Posterior cingulate gyrus (tissue), 11 donors: ENCODE data around the gene NSMCE1.

Experiments used
- DNase-seq, 10 donors: peaks; one replicate each; pipeline versions ENCODE4 v3.0.0 to v3.0.0-alpha.2; 2020 to 2021; ENCODE audit warnings: mixed read lengths in 3 of 10
- intact Hi-C: fragments of 100-400 bp; cut with DNase I; formaldehyde crosslinking; loops from one replicate; pipeline ENCODE4 v1.15.1; 2023

NSMCE1 gene

DNA sequence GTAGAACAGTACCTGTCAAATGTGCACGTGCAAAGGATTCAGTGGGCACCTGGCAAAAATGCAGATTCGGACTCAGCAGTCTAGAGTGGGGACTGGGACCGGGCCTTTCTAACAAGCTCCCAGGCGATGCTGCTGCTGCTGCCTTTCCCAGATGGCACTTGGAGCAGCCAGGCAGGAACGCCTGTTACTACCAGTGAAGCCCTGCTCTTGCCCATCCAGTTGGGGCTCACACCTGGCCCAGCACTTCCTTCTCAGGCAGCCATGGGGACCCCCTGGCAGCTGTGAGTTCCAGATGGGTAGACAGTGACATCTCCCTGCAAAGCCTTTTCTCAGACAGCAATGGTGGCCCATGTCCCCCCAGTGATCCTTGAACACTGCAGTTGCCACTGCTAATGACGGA lies 34.8 kb downstream of the NSMCE1 start:
- DNase-seq, result peak in 3 of 10 donors; percentile 23 to 65 (median 46)
- intact Hi-C loops, result loop anchor here (2.0 kb wide), 2 partner anchors 133 to 223 kb away; no protein-coding TSS in a partner anchor

DNA sequence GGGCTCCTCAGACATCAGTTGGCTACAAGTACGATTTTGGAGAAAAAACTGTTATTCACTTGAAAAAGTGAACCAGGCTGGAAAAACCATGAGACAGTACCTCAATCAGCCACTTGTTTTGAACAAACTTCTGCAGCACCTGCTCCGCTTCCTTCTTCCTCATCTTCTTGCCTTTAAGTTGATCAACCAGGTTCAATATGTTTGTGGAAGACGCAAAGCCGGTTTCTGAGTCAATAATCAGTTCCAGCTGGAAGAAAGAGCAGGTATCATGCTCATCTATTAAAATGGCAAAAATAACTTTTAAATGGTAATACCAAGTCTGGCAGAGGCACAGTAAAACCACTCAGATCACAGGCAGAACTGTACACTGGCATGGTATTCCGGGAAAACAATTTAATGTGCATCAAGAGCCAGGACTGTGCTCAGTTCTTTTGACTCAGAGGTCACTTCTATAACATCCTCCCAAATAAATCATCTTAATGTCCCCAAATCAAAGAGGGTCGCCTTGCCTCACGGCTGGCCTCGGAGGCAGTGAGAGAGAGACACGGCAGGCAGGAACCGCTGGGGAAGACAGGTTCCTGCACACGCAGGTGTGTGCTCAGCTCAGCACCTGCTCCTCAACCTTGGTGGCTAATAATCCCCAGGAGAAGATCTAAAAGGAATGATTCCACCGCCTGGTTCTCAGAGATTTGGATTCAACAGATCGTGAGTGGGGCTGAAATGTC lies 35.5 kb downstream of the NSMCE1 start:
- intact Hi-C loops, result no loop called here
- DNase-seq, result peak in 1 of 10 donors; percentile 13

DNA sequence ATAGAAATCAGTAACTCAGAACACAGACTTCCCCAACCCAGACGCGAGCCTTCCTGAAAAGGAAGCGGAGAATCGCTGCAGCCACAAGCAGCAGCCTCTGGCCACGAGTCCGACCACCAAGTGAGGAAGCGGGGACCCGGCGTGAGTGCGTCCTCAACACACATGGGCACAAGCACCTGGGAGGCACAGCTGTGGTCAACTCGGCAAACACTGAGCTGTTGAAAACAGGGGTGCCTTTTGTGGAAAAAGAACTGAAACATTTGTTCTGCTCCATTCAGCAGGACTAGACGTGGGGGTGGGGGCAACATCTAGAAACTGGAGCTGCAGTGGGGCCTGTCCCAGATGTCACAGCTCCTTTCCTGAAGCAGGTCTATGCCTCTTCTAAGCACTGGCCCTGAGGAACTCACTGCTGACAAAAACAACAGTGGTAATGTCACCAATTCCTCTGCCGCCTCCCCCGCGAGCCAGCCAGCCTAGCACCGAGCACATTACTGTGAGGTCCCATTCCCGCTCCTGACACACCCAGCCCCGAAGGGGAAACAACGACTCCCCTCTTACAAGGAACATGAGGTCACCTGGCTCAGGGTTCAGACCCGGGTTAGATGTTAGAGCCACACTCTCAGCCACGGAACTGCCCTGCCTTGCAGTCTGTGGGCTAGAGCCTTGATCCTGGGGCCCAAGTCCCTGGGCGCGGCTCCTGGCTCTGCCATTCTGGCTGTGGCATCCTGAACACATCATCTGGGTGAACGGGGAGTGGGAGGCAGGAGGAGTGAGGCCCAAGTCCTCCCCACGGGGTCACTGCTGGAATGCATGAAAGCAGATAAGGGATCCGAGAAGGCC lies 36.3 kb downstream of the NSMCE1 start:
- intact Hi-C loops, result no loop called here
- DNase-seq, result peak in 5 of 10 donors; percentile 31 to 91 (median 75)

GRCh38 chr16:27231692-27232060 lies 36.9 kb downstream of the NSMCE1 start:
- intact Hi-C loops, result no loop called here

GRCh38 chr16:27230562-27231001 lies 38.0 kb downstream of the NSMCE1 start:
- peak in 3 of 10 donors; percentile 42 to 66 (median 43) for DNase-seq
- intact Hi-C loops, result no loop called here

More at GRCh38 chr16:27231692-27232060, 36.9 kb downstream of the NSMCE1 start:
- DNase-seq, result peak in 1 of 10 donors; percentile 49

GRCh38 chr16:27229891-27230470 lies 38.6 kb downstream of the NSMCE1 start:
- intact Hi-C loops, result no loop called here
- peak in 3 of 10 donors; percentile 45 to 60 (median 59) for DNase-seq

DNA sequence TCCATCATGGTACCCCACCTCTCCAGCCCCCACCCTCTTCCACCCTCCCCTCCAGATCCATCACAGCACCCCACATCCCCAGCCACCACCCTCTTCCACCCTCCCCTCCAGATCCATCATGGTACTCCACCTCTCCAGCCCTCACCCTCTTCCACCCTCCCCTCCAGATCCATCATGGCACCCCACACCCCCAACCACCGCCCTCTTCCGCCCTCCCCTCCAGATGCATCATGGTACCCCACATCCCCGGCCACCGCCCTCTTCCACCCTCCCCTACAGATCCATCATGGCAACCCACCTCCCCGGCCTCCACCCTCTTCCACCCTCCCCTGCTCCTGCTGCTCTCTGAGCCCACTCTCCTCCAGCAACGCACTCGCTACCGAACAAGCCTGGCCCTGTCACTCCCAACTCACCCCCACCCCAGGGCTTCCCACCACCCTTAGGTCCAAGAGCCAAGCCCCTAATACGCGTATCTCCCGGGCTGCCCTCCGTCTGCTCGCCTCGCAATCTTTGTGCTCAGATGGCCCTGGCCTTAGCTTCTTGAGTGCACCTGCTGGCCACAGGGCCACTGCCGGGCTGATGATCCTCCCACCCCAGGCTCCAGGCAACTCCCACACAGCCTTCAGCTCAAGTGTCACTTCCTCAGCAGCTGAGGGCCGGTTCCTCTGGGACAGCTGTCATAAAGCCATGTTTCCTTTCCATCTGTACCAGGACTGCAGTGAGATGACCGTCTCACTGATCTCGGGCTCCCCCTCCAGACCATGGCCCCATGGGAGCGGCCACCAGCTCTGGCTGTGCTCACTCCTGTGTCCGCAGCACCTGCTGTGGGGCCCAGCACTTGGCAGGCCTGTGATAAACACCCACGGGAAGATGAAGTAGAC lies 39.7 kb downstream of the NSMCE1 start:
- peak in 3 of 10 donors; percentile 47 to 80 (median 64) for DNase-seq
- intact Hi-C loops, result no loop called here

DNA sequence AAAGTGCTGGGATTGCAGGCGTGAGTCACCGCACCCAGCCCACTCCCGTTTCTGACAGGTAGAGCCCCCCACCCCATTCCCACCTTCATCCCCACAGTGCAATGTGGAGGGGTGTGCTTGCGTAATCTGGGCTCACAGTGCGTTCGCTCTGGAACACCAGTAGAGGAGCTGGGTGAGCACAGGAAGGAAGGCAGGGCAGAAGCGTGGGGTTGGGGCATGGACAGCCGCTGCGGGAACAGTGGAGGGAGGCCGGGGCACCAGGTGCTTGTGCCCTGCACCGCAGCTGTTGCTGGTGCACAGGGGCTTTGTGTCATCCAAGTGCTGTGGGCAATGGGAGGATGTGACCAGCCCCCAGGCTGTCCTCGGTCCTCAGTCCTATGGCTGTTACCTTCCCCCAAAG lies 40.5 kb downstream of the NSMCE1 start:
- intact Hi-C loops, result no loop called here
- DNase-seq, result peak in 3 of 10 donors; percentile 37 to 72 (median 49)

GRCh38 chr16:27226976-27227705 lies 41.4 kb downstream of the NSMCE1 start:
- peak in 3 of 10 donors; percentile 55 to 72 (median 57) for DNase-seq
- intact Hi-C loops, result no loop called here

DNA sequence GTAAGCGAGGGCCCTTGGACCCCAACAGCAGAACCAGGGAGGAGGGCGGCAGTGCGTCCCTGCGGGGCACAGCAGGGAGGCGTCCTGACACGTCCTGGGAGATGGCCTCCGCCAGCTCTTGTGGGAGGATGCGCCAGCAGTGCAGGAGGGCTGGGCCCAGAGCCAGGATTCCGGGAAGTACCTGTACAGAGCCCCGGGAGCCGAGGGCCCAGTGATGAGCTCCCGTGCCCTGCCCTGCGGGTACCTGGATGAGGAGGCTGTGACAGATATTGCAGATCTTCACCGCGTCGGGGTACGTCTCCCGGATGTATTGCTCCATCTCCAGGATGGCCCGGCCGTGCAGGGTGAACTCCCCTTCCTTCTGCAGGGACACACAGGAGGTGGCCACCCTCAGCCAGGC lies 42.1 kb downstream of the NSMCE1 start:
- intact Hi-C loops, result no loop called here
- peak in 3 of 10 donors; percentile 61 to 81 (median 68) for DNase-seq

DNA sequence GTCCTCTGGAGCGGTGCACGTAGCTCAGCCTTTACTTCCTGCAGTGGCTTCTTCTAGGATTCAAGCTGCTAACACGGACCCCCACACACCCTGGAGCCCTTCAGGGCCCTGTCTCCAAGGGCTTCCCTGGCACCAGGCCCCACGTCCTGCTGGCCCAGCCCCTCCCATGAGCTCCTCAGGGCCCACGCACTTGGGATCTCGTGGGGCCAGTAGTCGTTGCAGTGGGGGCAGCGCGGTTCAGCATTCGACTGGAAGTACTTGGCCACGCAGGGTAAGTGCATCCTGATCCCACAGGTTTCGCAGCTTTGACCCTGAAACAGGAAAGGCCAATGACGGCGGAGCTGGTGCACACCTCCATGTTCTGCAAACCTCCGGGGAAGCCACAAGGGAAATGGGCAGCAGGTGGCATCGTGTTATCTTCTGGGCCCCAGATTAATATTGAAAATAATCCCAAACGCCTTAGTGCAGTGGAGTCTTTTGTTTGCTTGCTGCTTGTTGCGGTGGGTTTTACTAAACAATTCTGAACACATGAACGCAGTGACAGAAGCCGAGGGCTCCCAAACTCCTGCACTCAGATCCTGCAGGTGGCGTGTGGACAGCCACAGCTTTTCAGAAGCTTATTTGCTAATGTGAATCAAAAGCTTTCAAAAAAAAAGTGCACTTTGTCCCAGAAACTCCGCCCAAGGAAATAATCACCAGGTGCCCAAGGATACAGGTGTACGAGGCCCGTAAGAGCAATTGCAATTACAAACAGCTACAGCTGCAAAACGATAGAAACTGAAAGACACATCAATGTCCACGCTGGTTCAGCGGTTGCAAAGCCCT lies 42.8 kb downstream of the NSMCE1 start:
- intact Hi-C loops, result no loop called here
- peak in 3 of 10 donors; percentile 32 to 74 (median 67) for DNase-seq

GRCh38 chr16:27224741-27225300 lies 43.8 kb downstream of the NSMCE1 start:
- intact Hi-C loops, result no loop called here
- peak in 3 of 10 donors; percentile 26 to 62 (median 43) for DNase-seq

DNA sequence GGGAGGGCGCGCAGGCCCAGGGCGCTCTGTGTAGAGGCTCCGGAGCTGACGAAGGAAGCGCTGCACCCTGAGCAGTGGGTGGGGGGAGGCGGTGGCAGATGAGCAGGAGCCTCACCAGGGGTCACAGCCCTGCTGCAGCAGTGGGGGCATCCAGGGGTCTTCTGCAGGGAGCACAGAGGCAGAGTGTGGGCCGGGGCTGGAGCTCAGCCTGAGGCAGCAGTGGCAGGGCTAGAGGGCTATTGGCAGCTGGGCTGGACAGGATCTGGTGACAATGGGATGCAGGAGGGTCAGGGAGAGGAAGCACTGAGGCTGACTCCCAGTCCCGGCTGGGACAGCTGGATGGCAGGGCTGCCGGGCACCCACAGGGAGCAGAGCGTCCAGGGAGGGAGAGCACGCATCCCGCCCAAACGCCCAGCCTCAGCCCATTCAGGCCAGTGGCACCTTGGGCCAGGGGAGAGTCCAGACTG lies 44.3 kb downstream of the NSMCE1 start:
- peak in 3 of 10 donors; percentile 54 to 77 (median 55) for DNase-seq
- intact Hi-C loops, result no loop called here

- DNase-seq, result peak in 1 of 10 donors; percentile 38
- intact Hi-C loops, result no loop called here
These were observed 44.9 kb downstream of the NSMCE1 start for GRCh38 chr16:27223701-27224100.

DNA sequence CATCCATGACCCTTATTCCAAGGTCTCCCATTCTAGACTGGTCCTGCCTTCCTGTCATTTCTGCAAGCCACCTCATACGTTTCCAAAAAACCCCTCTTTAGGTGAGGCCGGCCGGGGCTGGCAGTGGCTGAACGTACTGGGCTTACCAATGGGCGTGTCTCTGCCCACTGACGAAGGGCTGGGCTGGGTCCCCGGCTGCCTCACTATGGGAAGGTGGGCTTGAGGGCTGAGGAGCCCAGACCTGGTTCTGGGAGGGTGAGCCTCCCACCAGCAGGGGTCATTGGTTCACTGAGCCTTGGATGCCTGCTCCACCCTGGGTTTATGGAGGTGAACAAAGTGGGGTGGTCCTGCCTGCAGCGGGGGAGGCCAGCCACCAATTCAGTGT lies 45.4 kb downstream of the NSMCE1 start:
- intact Hi-C loops, result no loop called here
- peak in 2 of 10 donors; percentile 62 to 77 for DNase-seq

DNA sequence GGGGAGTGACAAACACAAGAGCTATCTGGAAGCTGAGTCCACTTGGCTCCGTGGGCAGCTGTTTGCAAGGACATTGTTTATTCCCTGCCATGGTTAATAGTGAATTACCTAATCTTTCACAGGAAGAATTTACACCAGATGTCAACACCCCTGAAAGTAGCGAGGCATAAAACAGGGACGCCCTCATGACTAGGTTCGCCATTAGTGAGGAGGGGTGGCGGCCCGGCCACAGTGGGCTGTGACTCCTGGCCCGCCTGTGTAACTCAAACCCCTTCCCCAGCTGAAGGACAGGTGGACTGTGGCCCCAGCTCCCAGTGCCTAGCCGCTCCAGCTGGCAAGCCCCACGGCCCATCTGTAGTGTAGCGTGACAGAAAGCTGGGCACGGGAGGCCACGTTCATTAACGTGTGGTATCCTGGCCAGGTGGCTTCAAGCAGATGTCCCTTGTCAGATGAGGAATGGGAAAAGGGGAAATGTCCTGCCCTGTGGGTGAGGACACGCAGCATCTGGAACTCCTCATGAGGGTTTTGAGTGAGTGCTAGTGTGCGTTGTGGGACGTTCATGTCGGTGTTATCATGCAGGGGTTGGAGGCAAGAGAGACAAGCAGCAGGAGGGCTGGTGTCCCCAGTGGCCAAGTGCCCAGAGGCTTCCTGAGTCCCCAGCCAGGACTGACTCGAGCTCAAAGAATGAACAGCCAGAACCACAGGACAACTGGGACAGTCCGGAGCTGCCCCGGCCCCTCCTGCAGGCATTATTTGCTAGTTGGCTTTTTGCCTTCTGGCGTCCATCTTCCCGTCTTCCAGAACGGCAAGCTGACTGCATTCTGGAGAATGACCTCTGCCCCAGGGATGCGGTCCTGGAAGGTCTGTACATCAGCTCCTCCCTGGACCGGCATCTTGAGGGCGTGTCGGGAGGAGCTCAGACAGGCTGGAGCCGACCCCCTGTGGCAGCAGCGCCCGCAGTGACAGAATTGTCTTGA lies 46.0 kb downstream of the NSMCE1 start:
- intact Hi-C loops, result no loop called here
- DNase-seq, result peak in 3 of 10 donors; percentile 58 to 75 (median 68)
